ENCODE measurements around the gene ACO2. TPM values are rescaled to one million over a fixed set of nuclear protein-coding genes. Genes with fewer than 3 reads are reported as not detected.

The ACO2 gene
- total RNA-seq, 6 experiments from 2014 or later = 72.3 to 87.4 (median 78.7) TPM

DNA sequence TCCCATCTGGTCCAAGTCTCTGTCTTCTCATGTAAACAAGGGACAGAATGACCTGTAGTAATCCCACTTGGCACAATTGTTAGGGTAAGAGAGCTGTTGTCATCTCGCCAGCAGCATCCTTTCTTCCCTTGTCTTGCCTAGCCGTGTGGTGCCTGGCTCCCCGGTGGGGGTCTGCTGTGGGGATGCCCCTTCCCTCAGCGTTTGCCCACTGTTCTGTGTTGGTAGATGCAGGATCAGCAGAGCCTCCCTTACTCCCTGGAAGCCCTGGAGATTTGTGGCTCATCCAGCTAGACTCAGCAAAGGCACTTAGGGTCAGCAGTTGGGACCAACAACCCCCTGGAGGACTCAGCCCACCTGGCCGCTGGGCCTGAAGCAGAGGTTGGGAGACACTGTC, 13.0 kb downstream of the ACO2 start:
- no peak for DNase-seq
- Mint-ChIP-seq H3K4me1 (ENCODE audit: low read depth) (peaks cover 62% of the 10 kb centered on the region), H3K9me3 (no peaks in the 10 kb centered on the region), H3K27ac (peak overlapping the region; percentile 75), H3K27me3 (ENCODE audit: insufficient read depth) (no peaks in the 10 kb centered on the region), H3K36me3 (ENCODE audit: low read depth) (peaks cover 3% of the 10 kb centered on the region), H3K4me3 (no peak overlapping the region)
- TF ChIP-seq, protein P1, sequence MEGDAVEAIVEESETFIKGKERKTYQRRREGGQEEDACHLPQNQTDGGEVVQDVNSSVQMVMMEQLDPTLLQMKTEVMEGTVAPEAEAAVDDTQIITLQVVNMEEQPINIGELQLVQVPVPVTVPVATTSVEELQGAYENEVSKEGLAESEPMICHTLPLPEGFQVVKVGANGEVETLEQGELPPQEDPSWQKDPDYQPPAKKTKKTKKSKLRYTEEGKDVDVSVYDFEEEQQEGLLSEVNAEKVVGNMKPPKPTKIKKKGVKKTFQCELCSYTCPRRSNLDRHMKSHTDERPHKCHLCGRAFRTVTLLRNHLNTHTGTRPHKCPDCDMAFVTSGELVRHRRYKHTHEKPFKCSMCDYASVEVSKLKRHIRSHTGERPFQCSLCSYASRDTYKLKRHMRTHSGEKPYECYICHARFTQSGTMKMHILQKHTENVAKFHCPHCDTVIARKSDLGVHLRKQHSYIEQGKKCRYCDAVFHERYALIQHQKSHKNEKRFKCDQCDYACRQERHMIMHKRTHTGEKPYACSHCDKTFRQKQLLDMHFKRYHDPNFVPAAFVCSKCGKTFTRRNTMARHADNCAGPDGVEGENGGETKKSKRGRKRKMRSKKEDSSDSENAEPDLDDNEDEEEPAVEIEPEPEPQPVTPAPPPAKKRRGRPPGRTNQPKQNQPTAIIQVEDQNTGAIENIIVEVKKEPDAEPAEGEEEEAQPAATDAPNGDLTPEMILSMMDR (IDR thresholded peaks at IDR 0.05) = no peak

DNA sequence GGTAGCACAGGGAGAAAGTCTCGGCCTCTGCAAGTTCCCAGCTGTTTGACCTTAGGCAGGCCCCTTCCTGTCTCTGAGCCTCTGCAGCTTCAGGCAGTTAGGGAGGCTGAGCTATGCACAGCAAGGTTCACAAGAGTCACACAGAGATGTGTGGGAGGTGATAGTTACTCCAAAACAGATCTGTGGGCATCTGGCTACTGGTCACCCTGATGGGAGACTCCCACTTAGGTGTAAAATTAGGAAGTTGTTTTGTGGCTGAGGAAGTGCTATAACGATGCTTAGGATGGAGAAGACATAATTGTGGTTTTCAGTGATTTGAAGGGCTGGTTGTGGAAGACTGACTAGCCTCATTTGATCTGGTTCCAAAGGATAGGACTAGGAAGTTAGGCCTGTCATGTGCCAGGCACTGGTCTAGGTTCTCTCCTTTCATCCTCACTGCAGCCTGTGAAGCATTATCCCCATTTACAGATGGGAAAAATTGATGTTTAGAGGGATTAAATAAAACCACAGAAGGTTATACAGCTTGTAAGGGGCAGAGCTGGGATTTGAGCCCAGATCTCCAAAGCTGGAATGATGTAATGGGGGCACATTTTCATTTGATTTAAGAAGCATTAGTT, 13.5 kb downstream of the ACO2 start:
- H3K36me3 Mint-ChIP-seq (ENCODE audit: low read depth) = peaks cover 6% of the 10 kb centered on the region
- peak; percentile 26 for DNase-seq
- peaks cover 67% of the 10 kb centered on the region for H3K4me1 Mint-ChIP-seq (ENCODE audit: low read depth)
- H3K27me3 Mint-ChIP-seq (ENCODE audit: insufficient read depth) = no peaks in the 10 kb centered on the region
- H3K9me3 Mint-ChIP-seq = no peaks in the 10 kb centered on the region
- H3K4me3 Mint-ChIP-seq = peak overlapping the region; percentile 28
- TF ChIP-seq, protein P1 (IDR thresholded peaks at IDR 0.05) = no peak
- peak overlapping the region; percentile 75 for H3K27ac Mint-ChIP-seq

DNA sequence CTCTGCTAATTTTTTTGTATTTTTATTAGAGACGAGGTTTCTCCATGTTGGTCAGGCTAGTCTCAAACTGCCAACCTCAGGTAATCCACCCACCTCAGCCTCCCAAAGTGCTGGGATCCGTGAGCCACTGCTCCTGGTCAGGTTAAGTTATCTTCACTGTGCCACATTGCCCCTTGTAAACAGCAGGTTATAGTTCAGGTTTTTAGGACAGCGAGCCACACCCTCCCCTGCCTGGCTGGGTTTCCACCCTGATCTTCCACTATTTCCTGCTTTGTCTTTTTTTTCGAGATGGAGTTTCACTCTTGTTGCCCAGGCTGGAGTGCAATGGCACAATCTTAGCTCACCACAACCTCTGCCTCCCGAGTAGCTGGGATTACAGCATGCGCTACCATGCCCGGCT, 16.1 kb downstream of the ACO2 start:
- Mint-ChIP-seq H3K27me3 (ENCODE audit: insufficient read depth) (no peaks in the 10 kb centered on the region), H3K9me3 (no peaks in the 10 kb centered on the region), H3K4me3 (no peak overlapping the region), H3K36me3 (ENCODE audit: low read depth) (peaks cover 6% of the 10 kb centered on the region), H3K4me1 (ENCODE audit: low read depth) (peaks cover 55% of the 10 kb centered on the region), H3K27ac (no peak overlapping the region)
- TF ChIP-seq, protein P1 (IDR thresholded peaks at IDR 0.05) = no peak
- no peak for DNase-seq

DNA sequence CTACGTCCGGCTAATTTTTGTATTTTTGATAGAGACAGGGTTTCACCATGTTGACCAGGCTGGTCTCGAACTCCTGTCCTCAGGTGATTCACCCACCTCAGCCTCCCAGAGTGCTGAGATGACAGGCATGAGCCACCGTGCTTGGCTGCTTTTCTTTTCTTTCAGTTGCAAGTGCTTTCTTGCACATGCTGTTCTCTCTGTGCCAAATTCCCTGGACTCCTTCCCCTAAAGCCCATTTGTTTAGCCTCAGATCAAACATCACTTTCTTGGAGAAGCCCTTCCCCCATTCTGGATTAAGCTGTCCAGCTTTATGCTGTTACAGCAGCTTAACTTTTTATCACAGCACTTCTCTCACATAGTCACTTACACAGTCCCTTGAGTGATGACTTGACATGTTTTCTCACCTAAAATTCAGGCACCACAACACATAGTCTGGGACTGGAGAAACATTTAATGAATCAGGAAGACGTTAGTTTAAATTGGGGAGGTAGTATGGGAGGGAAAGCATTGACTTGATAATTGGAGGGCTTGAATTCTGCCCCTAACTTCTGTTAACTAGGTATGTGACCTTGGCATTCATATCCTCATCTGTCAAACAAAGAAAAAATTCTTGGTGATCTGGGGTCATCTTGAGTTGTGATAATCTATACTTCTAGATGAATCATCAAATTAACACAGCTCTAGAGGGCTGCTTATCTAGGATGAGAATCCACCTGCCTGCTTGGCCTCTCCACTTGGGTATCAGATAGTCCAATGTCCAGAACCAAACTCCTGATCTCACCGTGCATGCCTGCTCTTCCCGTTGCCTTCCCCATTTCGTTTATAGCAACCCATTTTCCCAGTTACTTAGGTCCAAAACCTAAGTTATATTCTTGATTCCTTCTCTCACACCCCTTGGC, 18.4 kb downstream of the ACO2 start:
- TF ChIP-seq, protein P1 (IDR thresholded peaks at IDR 0.05) = no peak
- peak overlapping the region; percentile 1; the same call in 1 of the 2 replicates for H3K27ac Mint-ChIP-seq
- H3K4me1 Mint-ChIP-seq (ENCODE audit: low read depth) = peaks cover 45% of the 10 kb centered on the region
- no peak overlapping the region for H3K4me3 Mint-ChIP-seq
- no peak for DNase-seq
- no peaks in the 10 kb centered on the region for H3K27me3 Mint-ChIP-seq (ENCODE audit: insufficient read depth)
- no peaks in the 10 kb centered on the region for H3K9me3 Mint-ChIP-seq
- H3K36me3 Mint-ChIP-seq (ENCODE audit: low read depth) = peaks cover 6% of the 10 kb centered on the region

DNA sequence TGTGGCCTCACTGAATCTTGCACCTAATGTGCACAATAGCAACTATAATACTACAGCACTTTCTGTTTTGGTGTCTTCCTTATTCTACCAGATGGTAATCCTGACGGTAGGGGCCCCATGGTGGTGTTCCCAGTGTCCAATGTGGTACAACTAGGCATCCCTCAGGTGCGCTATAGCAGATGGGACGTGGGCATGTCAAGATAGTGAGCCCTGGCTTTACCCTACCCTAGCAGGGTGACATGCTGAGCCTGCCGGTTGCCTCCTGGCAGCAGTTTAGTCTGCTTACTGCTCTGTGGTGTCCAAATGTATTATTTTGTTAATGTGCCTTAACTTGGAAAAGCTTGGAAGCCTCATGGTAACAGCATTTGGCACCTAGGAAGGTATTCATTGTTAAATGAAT, 19.2 kb downstream of the ACO2 start:
- Mint-ChIP-seq H3K36me3 (ENCODE audit: low read depth) (peaks cover 6% of the 10 kb centered on the region), H3K9me3 (no peaks in the 10 kb centered on the region), H3K4me3 (no peak overlapping the region), H3K4me1 (ENCODE audit: low read depth) (peaks cover 37% of the 10 kb centered on the region), H3K27ac (no peak overlapping the region), H3K27me3 (ENCODE audit: insufficient read depth) (no peaks in the 10 kb centered on the region)
- TF ChIP-seq, protein P1 (IDR thresholded peaks at IDR 0.05) = no peak
- no peak for DNase-seq

Measured in HFFc6 (cell line).